Natural killer cell treated with Interleukin-12 subunit alpha and Interleukin-12 subunit beta and Interleukin-15 and Interleukin-18, amount 100 ng/mL, for 72 hours (primary cell): Measurements from ENCODE around the gene ACTR1A. TPM values are rescaled to one million over a fixed set of nuclear protein-coding genes. Genes with fewer than 3 reads are reported as not detected.

ENCODE experiments used
- ATAC-seq, 2 donors: fragments of 150-1000 bp; cut with Tn5 transposase in 1 of 2; sonication (Bioruptor Pico), chemical (Tn5 transposase) in 1 of 2; 2 replicates each; pipeline ENCODE4 v1.10.0; 2021
- DNase-seq: peaks from one replicate; pipeline ENCODE4 v3.0.0; 2022; ENCODE audit warnings: low spot score
- H3K27ac Mint-ChIP-seq, 2 donors: 1 replicate in 1 of 2; 2 replicates in 1 of 2; pipeline ENCODE4 v1.8.0; 2022; ENCODE audit warnings: mixed read lengths in 2 of 2, mild to moderate bottlenecking in 1 of 2, moderate library complexity in 1 of 2
- H3K27me3 Mint-ChIP-seq, 2 donors: 1 replicate in 1 of 2; 2 replicates in 1 of 2; pipeline ENCODE4 v1.8.0; 2022; ENCODE audit warnings: mixed read lengths in 2 of 2
- H3K36me3 Mint-ChIP-seq: one replicate; pipeline ENCODE4 v1.8.0; 2022; ENCODE audit warnings: mixed read lengths
- H3K4me1 Mint-ChIP-seq, 2 donors: 1 replicate in 1 of 2; 2 replicates in 1 of 2; pipeline ENCODE4 v1.8.0; 2022; ENCODE audit warnings: low read depth in 2 of 2, mixed read lengths in 2 of 2, mild to moderate bottlenecking in 1 of 2
- H3K4me3 Mint-ChIP-seq: one replicate; pipeline ENCODE4 v1.8.0; 2022; ENCODE audit warnings: mixed read lengths
- H3K9me3 Mint-ChIP-seq: 2 replicates; pipeline ENCODE4 v1.8.0; 2022; ENCODE audit warnings: mixed read lengths
- total RNA-seq, 2 donors: library from RNA; stranded (reverse); gene quantifications; one replicate each; pipeline ENCODE4 v1.2.3, GENCODE V29; 2022

The ACTR1A gene
- total RNA-seq, 2 donors from 2014 or later = 84.5 to 108 TPM

DNA sequence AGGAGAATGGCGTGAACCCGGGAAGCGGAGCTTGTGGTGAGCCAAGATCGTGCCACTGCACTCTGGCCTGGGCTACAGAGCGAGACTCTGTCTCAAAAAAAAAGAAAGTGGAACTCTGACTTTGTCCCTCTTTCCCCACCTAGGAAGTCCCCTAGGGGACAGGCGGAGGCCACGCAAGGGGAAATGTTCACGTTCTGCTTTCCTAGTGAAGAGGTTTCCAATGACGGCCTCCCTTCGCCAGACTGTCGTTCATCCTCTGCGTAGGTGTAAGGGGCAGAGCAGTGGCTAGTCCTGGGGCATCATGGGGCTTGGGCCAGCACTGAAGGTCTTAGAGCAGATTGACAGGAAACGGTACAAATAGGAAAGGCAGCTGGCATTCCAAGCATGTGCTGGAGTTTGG lies 31.8 kb upstream of the ACTR1A start:
- ATAC-seq (peak in 1 of 2 donors; percentile 20), DNase-seq (no peak)
- peaks cover 11 to 21% of the 10 kb centered on the region in 2 donors for H3K4me1 Mint-ChIP-seq
- no peaks in the 10 kb centered on the region for H3K27me3 Mint-ChIP-seq
- H3K4me3 Mint-ChIP-seq = no peak overlapping the region
- no peaks in the 10 kb centered on the region for H3K9me3 Mint-ChIP-seq
- no peak overlapping the region for H3K27ac Mint-ChIP-seq
- no peaks in the 10 kb centered on the region for H3K36me3 Mint-ChIP-seq

DNA sequence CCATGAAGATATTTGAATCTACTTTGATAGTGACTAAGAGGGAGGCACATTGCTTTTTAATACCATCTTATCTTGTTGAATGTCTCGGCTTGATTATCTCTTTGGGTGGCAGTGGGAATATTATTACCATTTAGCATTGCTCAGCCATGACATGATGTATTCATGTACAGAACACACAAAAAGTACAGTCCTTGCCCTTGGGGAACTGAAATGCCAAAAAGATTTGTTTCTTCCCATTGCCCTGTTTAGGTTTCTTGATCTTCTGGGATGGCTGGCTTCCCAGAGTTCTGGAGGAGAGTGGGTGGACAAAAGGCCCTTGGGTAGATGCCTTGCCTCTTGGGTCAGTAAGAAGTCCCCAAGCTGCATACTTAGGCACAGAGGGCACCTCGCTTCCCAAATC lies 25.0 kb upstream of the ACTR1A start:
- Mint-ChIP-seq H3K27ac (no peak overlapping the region), H3K27me3 (no peaks in the 10 kb centered on the region), H3K4me3 (no peak overlapping the region), H3K36me3 (no peaks in the 10 kb centered on the region), H3K9me3 (no peaks in the 10 kb centered on the region), H3K4me1 (peaks cover 6 to 9% of the 10 kb centered on the region in 2 donors)
- ATAC-seq (no peak), DNase-seq (no peak)

GRCh38 chr10:102524746-102525145 lies 22.2 kb upstream of the ACTR1A start:
- ATAC-seq (no peak), DNase-seq (no peak)
- Mint-ChIP-seq H3K4me3 (no peak overlapping the region), H3K4me1 (peaks cover 0 to 2% of the 10 kb centered on the region in 2 donors), H3K36me3 (no peaks in the 10 kb centered on the region), H3K27ac (no peak overlapping the region), H3K9me3 (no peaks in the 10 kb centered on the region), H3K27me3 (no peaks in the 10 kb centered on the region)

DNA sequence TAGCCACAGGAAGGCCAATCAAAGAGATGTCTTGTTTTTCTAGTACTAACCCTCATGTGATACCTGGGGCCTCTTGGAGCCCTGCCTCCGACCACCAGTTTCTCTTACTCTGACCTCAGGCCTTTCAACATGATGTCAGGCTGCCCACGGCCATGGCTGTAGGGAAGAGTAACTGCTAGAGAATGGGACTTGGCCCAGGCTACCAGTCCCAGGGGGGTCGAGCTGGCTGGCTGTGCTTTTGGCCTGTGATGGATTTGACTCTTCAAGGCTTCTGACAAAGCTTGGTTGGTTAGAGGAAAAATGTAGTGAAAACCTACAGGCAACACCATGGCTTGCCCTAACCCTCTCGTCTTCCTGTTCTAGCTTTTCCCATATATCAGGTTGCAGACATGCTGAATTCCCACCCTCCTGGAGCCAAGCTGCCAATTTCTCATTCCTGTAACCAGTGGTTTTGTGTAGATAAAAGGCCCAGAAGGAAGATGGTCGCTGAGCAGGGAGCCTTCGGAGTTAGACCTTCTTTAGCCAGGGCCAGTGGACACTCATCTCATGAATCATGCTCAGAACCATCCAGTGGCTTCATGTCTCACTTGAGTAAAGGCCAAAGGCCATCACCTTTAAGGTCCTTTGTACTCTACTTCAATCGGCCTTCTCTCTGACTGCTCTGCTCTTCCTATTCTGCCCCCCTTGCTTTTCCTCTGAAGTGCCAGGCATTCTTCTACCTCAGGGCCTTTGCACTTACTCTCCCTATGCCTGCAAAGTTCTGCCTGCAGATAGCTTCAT lies 20.9 kb upstream of the ACTR1A start:
- Mint-ChIP-seq H3K36me3 (no peaks in the 10 kb centered on the region), H3K4me3 (no peak overlapping the region)

DNA sequence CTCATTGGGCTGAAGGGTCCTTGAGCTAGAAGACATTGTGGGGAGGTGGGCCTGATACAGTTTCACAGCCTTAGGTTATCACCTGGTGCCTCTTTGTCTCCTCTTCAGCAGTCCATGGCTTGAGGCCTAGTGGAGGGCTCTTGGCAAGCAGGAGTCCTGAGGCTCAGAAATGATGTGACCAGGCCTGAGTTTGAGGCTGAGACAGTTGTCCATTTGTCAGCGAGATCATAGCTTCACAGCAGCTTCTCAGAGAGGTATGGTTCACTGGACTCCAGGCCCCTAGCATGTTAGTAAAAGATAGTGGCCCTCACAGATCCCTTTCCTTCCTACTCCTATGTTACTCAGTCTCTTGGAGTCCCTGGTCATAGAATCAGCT lies 20.4 kb upstream of the ACTR1A start:
- Mint-ChIP-seq H3K9me3 (no peaks in the 10 kb centered on the region), H3K4me1 (peaks cover 0 to 2% of the 10 kb centered on the region in 2 donors), H3K4me3 (no peak overlapping the region), H3K27me3 (no peaks in the 10 kb centered on the region), H3K36me3 (no peaks in the 10 kb centered on the region), H3K27ac (peak overlapping the region in 1 of 2 donors; percentile 39)
- ATAC-seq (no peak), DNase-seq (no peak)

More for the DNA sequence above, 20.9 kb upstream of the ACTR1A start:
- Mint-ChIP-seq H3K9me3 (no peaks in the 10 kb centered on the region), H3K4me1 (peaks cover 0 to 2% of the 10 kb centered on the region in 2 donors), H3K27ac (peak overlapping the region in 1 of 2 donors; percentile 39), H3K27me3 (no peaks in the 10 kb centered on the region)
- DNase-seq (no peak), ATAC-seq (no peak)

GRCh38 chr10:102519246-102519825 lies 16.8 kb upstream of the ACTR1A start:
- H3K27ac Mint-ChIP-seq = no peak overlapping the region
- no peaks in the 10 kb centered on the region for H3K9me3 Mint-ChIP-seq
- no peaks in the 10 kb centered on the region for H3K36me3 Mint-ChIP-seq
- DNase-seq (no peak), ATAC-seq (no peak)
- peaks cover 0 to 2% of the 10 kb centered on the region in 2 donors for H3K4me1 Mint-ChIP-seq
- H3K4me3 Mint-ChIP-seq = no peak overlapping the region
- no peaks in the 10 kb centered on the region for H3K27me3 Mint-ChIP-seq

- DNase-seq (no peak), ATAC-seq (no peak)
Observed at GRCh38 chr10:102517553-102517952, 15.0 kb upstream of the ACTR1A start.

GRCh38 chr10:102515724-102516123 lies 13.2 kb upstream of the ACTR1A start:
- no peaks in the 10 kb centered on the region for H3K9me3 Mint-ChIP-seq
- H3K4me3 Mint-ChIP-seq = no peak overlapping the region
- no peaks in the 10 kb centered on the region for H3K27me3 Mint-ChIP-seq
- DNase-seq = no peak
- no peak for ATAC-seq
- peaks cover 4 to 8% of the 10 kb centered on the region in 2 donors for H3K4me1 Mint-ChIP-seq
- H3K27ac Mint-ChIP-seq = no peak overlapping the region
- peaks cover 4% of the 10 kb centered on the region for H3K36me3 Mint-ChIP-seq

More at GRCh38 chr10:102517553-102517952, 15.0 kb upstream of the ACTR1A start:
- no peak overlapping the region for H3K27ac Mint-ChIP-seq
- no peaks in the 10 kb centered on the region for H3K27me3 Mint-ChIP-seq
- peaks cover 4% of the 10 kb centered on the region for H3K36me3 Mint-ChIP-seq
- peaks cover 0 to 2% of the 10 kb centered on the region in 2 donors for H3K4me1 Mint-ChIP-seq
- no peaks in the 10 kb centered on the region for H3K9me3 Mint-ChIP-seq
- H3K4me3 Mint-ChIP-seq = no peak overlapping the region

- DNase-seq (no peak), ATAC-seq (no peak)
- Mint-ChIP-seq H3K36me3 (peaks cover 4% of the 10 kb centered on the region), H3K4me1 (peaks cover 4 to 8% of the 10 kb centered on the region in 2 donors), H3K9me3 (no peaks in the 10 kb centered on the region), H3K4me3 (no peak overlapping the region), H3K27ac (no peak overlapping the region), H3K27me3 (no peaks in the 10 kb centered on the region)
Observed at GRCh38 chr10:102514487-102515311, 12.2 kb upstream of the ACTR1A start.

DNA sequence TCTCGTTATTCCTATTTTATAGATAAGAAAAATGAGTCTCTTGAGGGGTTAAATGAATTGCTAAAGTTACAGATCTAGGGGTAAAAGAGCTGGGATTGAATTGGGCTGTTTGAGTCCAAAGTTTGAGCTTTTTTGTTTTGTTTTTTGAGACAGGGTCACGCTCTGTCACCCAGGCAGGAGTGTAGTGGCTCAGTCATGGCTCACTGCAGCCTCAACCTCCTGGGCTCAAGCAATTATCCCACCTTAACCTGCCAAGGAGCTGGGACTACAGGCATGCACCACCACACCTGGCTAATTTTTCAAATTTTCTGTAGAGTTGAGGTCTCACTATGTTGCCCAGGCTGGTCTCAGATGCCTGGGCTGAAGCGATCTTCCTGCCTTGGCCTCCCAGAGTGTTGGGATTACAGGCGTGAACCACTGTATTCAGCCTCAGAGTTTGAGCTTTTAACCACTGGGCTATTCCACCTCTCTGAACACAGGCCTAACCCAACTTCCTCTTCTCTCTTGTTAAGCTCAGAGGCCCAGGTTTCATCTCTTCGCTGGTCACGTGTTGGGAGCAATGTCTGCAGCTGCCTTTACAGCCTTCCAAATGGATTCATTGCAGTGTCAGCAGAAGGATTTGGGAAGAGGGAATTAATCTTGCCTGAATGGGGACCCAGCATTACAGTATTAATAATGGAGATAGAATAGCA lies 9.2 kb upstream of the ACTR1A start:
- Mint-ChIP-seq H3K27ac (peak overlapping the region; percentile 55 to 77), H3K36me3 (peaks cover 4% of the 10 kb centered on the region), H3K4me3 (no peak overlapping the region), H3K4me1 (peaks cover 4 to 18% of the 10 kb centered on the region in 2 donors), H3K27me3 (no peaks in the 10 kb centered on the region), H3K9me3 (no peaks in the 10 kb centered on the region)
- no peak for DNase-seq
- ATAC-seq = no peak

GRCh38 chr10:102509387-102509786 lies 6.9 kb upstream of the ACTR1A start:
- Mint-ChIP-seq H3K36me3 (peaks cover 4% of the 10 kb centered on the region), H3K4me3 (no peak overlapping the region), H3K27me3 (no peaks in the 10 kb centered on the region), H3K4me1 (peaks cover 10 to 31% of the 10 kb centered on the region in 2 donors), H3K9me3 (no peaks in the 10 kb centered on the region), H3K27ac (no peak overlapping the region)
- DNase-seq (no peak), ATAC-seq (no peak)

DNA sequence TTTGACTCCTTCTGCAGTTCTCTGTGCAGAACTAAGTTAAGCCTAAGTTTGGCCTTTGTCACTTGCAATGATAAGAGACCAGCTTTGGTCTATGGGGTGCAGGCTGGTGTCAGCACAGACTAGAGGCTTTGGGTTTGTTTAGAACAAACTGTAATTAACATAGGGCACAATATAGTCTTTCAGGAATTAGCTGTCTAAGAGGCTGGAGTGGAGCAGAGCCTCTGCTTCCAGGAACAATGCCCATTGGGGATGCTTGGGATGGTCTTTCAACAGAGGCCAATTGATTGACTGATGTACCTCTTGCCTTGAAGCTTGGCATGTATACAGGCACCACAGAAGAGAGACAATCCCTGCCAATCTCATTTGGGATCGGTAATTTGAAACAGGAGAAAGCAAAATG lies 6.0 kb upstream of the ACTR1A start:
- Mint-ChIP-seq H3K36me3 (peaks cover 4% of the 10 kb centered on the region), H3K9me3 (no peaks in the 10 kb centered on the region), H3K4me3 (no peak overlapping the region), H3K4me1 (peaks cover 13 to 34% of the 10 kb centered on the region in 2 donors), H3K27me3 (no peaks in the 10 kb centered on the region), H3K27ac (no peak overlapping the region)
- DNase-seq = no peak
- ATAC-seq = no peak

DNA sequence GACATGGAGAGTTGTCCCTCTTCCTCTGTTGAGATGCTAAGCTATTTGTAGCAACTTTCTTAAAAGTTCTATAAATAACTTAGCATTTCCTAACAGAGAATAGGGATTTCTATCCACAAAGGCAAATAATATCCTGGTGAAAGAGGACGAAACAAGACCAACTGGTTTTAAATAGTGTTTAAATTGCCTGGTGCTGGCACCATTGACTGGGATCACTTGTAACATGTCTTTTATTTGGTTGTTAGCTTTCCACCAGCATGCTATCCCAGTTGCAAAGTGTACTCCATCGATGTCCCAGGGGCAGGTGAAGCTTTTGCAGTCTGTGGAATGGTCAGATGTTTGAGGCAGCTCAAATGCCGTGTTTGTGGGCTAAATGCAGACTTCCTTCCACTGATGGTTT lies 5.0 kb upstream of the ACTR1A start:
- ATAC-seq (no peak), DNase-seq (no peak)
- H3K9me3 Mint-ChIP-seq = no peaks in the 10 kb centered on the region
- H3K27ac Mint-ChIP-seq = no peak overlapping the region
- H3K4me1 Mint-ChIP-seq = peaks cover 13 to 34% of the 10 kb centered on the region in 2 donors
- no peaks in the 10 kb centered on the region for H3K27me3 Mint-ChIP-seq
- H3K36me3 Mint-ChIP-seq = no peaks in the 10 kb centered on the region
- H3K4me3 Mint-ChIP-seq = no peak overlapping the region
